Testis (tissue), 2 donors: ENCODE data around the gene KRTAP5-5.

Experiments used
- POLR2A ChIP-seq: fragments of 450-650 bp; IDR thresholded peaks from one replicate; pipeline ENCODE4 v1.6.1; 2017; ENCODE audit warnings: antibody characterized with exemption, mild to moderate bottlenecking, moderate library complexity
- TF ChIP-seq, protein P1 (sequence below), 3 experiments: fragments of 450-650 bp in 2 of 3; fragments of 200-600 bp in 1 of 3; sonication (generic) in 1 of 3; IDR thresholded peaks; one replicate each; pipeline ENCODE4 v1.5.1; 2016 to 2019; ENCODE audit warnings: antibody characterized with exemption in 3 of 3, mild to moderate bottlenecking in 2 of 3, moderate library complexity in 1 of 3

GRCh38 chr11:1581976-1582375 lies 47.6 kb upstream of the KRTAP5-5 start:
- TF ChIP-seq, protein P1, sequence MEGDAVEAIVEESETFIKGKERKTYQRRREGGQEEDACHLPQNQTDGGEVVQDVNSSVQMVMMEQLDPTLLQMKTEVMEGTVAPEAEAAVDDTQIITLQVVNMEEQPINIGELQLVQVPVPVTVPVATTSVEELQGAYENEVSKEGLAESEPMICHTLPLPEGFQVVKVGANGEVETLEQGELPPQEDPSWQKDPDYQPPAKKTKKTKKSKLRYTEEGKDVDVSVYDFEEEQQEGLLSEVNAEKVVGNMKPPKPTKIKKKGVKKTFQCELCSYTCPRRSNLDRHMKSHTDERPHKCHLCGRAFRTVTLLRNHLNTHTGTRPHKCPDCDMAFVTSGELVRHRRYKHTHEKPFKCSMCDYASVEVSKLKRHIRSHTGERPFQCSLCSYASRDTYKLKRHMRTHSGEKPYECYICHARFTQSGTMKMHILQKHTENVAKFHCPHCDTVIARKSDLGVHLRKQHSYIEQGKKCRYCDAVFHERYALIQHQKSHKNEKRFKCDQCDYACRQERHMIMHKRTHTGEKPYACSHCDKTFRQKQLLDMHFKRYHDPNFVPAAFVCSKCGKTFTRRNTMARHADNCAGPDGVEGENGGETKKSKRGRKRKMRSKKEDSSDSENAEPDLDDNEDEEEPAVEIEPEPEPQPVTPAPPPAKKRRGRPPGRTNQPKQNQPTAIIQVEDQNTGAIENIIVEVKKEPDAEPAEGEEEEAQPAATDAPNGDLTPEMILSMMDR (IDR thresholded peaks at IDR 0.05): no peak
- TF ChIP-seq POLR2A: no peak
